ENCODE data around the gene SLC39A5. TPM values are rescaled to one million over a fixed set of nuclear protein-coding genes. Genes with fewer than 3 reads are reported as not detected.
"Not testable (repeated sequence)": the region's sequence is repeated elsewhere in the genome, so short reads cannot be mapped to it uniquely, and the experiment has no call there.

SLC39A5 gene
- total RNA-seq, 1 donor from 2014 or later, result not detected

- peak overlapping the region; percentile 19 for H3K4me3 Mint-ChIP-seq (ENCODE audit: unreplicated experiment)
Observed at GRCh38 chr12:56193025-56193578, 36.7 kb upstream of the SLC39A5 start.

GRCh38 chr12:56196818-56197550 lies 32.9 kb upstream of the SLC39A5 start:
- not testable (repeated sequence) for H3K27me3 Mint-ChIP-seq (ENCODE audit: unreplicated experiment); H3K4me3 Mint-ChIP-seq (ENCODE audit: unreplicated experiment); DNase-seq (ENCODE audit: extremely low spot score, unreplicated experiment); H3K9me3 Mint-ChIP-seq (ENCODE audit: unreplicated experiment); H3K36me3 Mint-ChIP-seq (ENCODE audit: unreplicated experiment)
- H3K4me1 Mint-ChIP-seq (ENCODE audit: unreplicated experiment), result peaks cover 22% of the 10 kb centered on the region
- H3K27ac Mint-ChIP-seq (ENCODE audit: unreplicated experiment), result peak overlapping the region; percentile 87

More at GRCh38 chr12:56193025-56193578, 36.7 kb upstream of the SLC39A5 start:
- no peaks in the 10 kb centered on the region for H3K27me3 Mint-ChIP-seq (ENCODE audit: unreplicated experiment)
- H3K9me3 Mint-ChIP-seq (ENCODE audit: unreplicated experiment), result no peaks in the 10 kb centered on the region
- H3K36me3 Mint-ChIP-seq (ENCODE audit: unreplicated experiment), result peaks cover 2% of the 10 kb centered on the region
- H3K4me1 Mint-ChIP-seq (ENCODE audit: unreplicated experiment), result peaks cover 36% of the 10 kb centered on the region
- peak; percentile 89 for DNase-seq (ENCODE audit: extremely low spot score, unreplicated experiment)
- peak overlapping the region; percentile 83 for H3K27ac Mint-ChIP-seq (ENCODE audit: unreplicated experiment)
- TF ChIP-seq CTCF (IDR thresholded peaks at IDR 0.05), result peak; percentile 83

- Mint-ChIP-seq H3K4me3 (ENCODE audit: unreplicated experiment) (no peak overlapping the region), H3K27ac (ENCODE audit: unreplicated experiment) (no peak overlapping the region), H3K4me1 (ENCODE audit: unreplicated experiment) (peaks cover 19% of the 10 kb centered on the region), H3K36me3 (ENCODE audit: unreplicated experiment) (no peaks in the 10 kb centered on the region), H3K9me3 (ENCODE audit: unreplicated experiment) (no peaks in the 10 kb centered on the region), H3K27me3 (ENCODE audit: unreplicated experiment) (no peaks in the 10 kb centered on the region)
- no peak for TF ChIP-seq CTCF (IDR thresholded peaks at IDR 0.05)
- no peak for DNase-seq (ENCODE audit: extremely low spot score, unreplicated experiment)
Observed at GRCh38 chr12:56197921-56198635, 31.8 kb upstream of the SLC39A5 start.

GRCh38 chr12:56198836-56199235 lies 31.0 kb upstream of the SLC39A5 start:
- Mint-ChIP-seq H3K9me3 (ENCODE audit: unreplicated experiment) (no peaks in the 10 kb centered on the region), H3K4me3 (ENCODE audit: unreplicated experiment) (no peak overlapping the region)

GRCh38 chr12:56202366-56202765 lies 27.5 kb upstream of the SLC39A5 start:
- no peak for DNase-seq (ENCODE audit: extremely low spot score, unreplicated experiment)
- Mint-ChIP-seq H3K36me3 (ENCODE audit: unreplicated experiment) (peaks cover 20% of the 10 kb centered on the region), H3K27ac (ENCODE audit: unreplicated experiment) (peak overlapping the region; percentile 15), H3K9me3 (ENCODE audit: unreplicated experiment) (no peaks in the 10 kb centered on the region), H3K4me1 (ENCODE audit: unreplicated experiment) (peaks cover 5% of the 10 kb centered on the region), H3K4me3 (ENCODE audit: unreplicated experiment) (no peak overlapping the region), H3K27me3 (ENCODE audit: unreplicated experiment) (no peaks in the 10 kb centered on the region)
- TF ChIP-seq CTCF (IDR thresholded peaks at IDR 0.05), result no peak

More at GRCh38 chr12:56198836-56199235, 31.0 kb upstream of the SLC39A5 start:
- no peak for DNase-seq (ENCODE audit: extremely low spot score, unreplicated experiment)
- Mint-ChIP-seq H3K27me3 (ENCODE audit: unreplicated experiment) (no peaks in the 10 kb centered on the region), H3K36me3 (ENCODE audit: unreplicated experiment) (no peaks in the 10 kb centered on the region), H3K27ac (ENCODE audit: unreplicated experiment) (no peak overlapping the region), H3K4me1 (ENCODE audit: unreplicated experiment) (peaks cover 14% of the 10 kb centered on the region)
- no peak for TF ChIP-seq CTCF (IDR thresholded peaks at IDR 0.05)

Measured in osteocyte (in vitro differentiated cells).